Lower lobe of right lung (tissue), 2 donors: ENCODE results near the gene LRP1. TPM values are rescaled to one million over a fixed set of nuclear protein-coding genes. Genes with fewer than 3 reads are reported as not detected.

Experiments
- ATAC-seq, 2 donors: fragments of 200-7000 bp; cut with Tn5 transposase; one replicate each; pipeline ENCODE4 v1.9.1; 2020 to 2022; ENCODE audit warnings: mild to moderate bottlenecking in 2 of 2, moderate library complexity in 2 of 2
- DNase-seq: peaks from one replicate; pipeline ENCODE4 v3.0.0-alpha.2; 2020
- H3K27ac ChIP-seq: fragments of 200-600 bp; one replicate; pipeline ENCODE4 v1.8.0; 2022
- H3K27me3 ChIP-seq: fragments of 200-600 bp; one replicate; pipeline ENCODE4 v1.8.0; 2022; ENCODE audit warnings: low read depth
- H3K36me3 ChIP-seq: fragments of 200-600 bp; one replicate; pipeline ENCODE4 v1.8.0; 2022; ENCODE audit warnings: mild to moderate bottlenecking
- H3K4me1 ChIP-seq: fragments of 200-600 bp; one replicate; pipeline ENCODE4 v1.8.0; 2022
- H3K4me3 ChIP-seq: fragments of 200-600 bp; one replicate; pipeline ENCODE4 v1.8.0; 2022; ENCODE audit warnings: mild to moderate bottlenecking
- H3K9me3 ChIP-seq: fragments of 200-600 bp; one replicate; pipeline ENCODE4 v1.8.0; 2022
- CTCF ChIP-seq: fragments of 200-600 bp; IDR thresholded peaks from one replicate; pipeline ENCODE4 v1.8.0; 2022; ENCODE audit warnings: antibody characterized with exemption, mild to moderate bottlenecking
- intact Hi-C: fragments of 100-400 bp; cut with DNase I; formaldehyde crosslinking; loops from one replicate; pipeline ENCODE4 v1.11.0; 2022
- total RNA-seq: library from RNA; stranded (reverse); fragmentation: NEBNext Ultra II Directional; extraction: Animal tissue kit (Norgen Biotek cat#: 25700); gene quantifications from one replicate; pipeline ENCODE4 v1.2.1, GENCODE V29; 2021
- donor health status: DM: no; HTN: yes; CAD: no; lungs with severe emphysema.

The LRP1 gene
- total RNA-seq, 1 donor from 2014 or later: 404 TPM

GRCh38 chr12:57086493-57087009, 41.7 kb upstream of the LRP1 start:
- intact Hi-C loops: no loop called here
- DNase-seq: peak; percentile 76
- Histone ChIP-seq H3K4me1 (peaks cover 37% of the 10 kb centered on the region), H3K27me3 (no peaks in the 10 kb centered on the region), H3K9me3 (no peaks in the 10 kb centered on the region), H3K4me3 (peak overlapping the region; percentile 94), H3K27ac (peak overlapping the region; percentile 99), H3K36me3 (peaks cover 9% of the 10 kb centered on the region)
- peak; percentile 48 for TF ChIP-seq CTCF
- ATAC-seq: peak in 1 of 2 donors; percentile 25

- Histone ChIP-seq H3K4me1 (peaks cover 43% of the 10 kb centered on the region), H3K27me3 (no peaks in the 10 kb centered on the region), H3K36me3 (peaks cover 15% of the 10 kb centered on the region), H3K27ac (peak overlapping the region; percentile 99), H3K4me3 (peak overlapping the region; percentile 94), H3K9me3 (no peaks in the 10 kb centered on the region)
- no peak for TF ChIP-seq CTCF
- ATAC-seq (peak; percentile 80 to 81), DNase-seq (peak; percentile 94)
- intact Hi-C loops: no loop called here
These were observed 41.1 kb upstream of the LRP1 start for GRCh38 chr12:57087010-57087690.

GRCh38 chr12:57087691-57088353, 40.5 kb upstream of the LRP1 start:
- ATAC-seq: peak; percentile 66 to 79
- Histone ChIP-seq H3K4me3 (peak overlapping the region; percentile 94), H3K27ac (peak overlapping the region; percentile 99), H3K9me3 (no peaks in the 10 kb centered on the region), H3K4me1 (peaks cover 49% of the 10 kb centered on the region), H3K36me3 (peaks cover 21% of the 10 kb centered on the region), H3K27me3 (no peaks in the 10 kb centered on the region)
- TF ChIP-seq CTCF: no peak
- DNase-seq: peak; percentile 95
- intact Hi-C loops: no loop called here

DNA sequence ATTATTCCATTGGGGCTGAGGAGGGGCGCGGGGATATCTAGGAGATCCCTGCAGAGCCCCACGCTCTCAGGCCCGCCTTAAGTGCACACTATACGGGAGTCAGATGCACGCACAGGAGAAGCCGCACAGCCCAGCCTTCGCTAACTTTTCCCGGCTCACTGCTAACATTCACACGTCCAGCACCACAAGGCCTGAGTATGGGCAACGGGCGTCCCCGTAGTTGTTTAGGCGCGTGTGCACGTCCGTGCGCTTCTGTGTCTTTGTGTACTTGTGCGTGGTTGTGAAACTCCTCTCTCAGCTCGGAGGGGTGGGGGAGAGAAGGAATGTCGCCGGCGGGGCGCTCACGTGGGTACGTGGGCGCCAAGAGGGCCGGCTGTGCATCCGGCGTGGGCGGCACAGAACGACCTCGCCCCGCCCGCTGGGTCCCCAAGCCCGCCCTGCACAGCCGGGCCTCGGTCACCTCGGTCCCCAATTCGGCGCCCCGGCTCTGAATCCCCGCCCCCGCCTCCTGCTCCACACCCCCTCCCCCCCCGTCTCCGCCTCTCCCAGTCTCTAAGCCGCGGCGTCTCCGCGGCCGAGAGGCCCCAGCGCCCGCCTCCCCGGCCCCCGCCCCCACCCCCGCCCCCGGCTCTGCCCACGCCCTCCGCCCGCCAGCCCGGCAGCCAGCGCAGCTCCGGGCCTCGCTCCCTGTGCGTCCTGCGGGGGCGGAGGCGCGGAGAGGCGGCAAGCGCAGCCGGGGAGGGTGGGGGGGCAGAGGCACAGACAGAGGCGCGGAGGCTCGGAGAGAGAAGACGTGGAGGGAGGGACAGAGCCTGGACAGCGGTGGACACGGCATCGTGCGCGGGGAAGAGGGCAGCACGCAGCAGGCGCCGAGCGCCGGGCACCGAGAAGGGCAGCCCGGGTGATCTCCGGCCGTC, 39.7 kb upstream of the LRP1 start, which contains the start of gene NAB2:
Gene NAB2 (plus strand): TSS at position 761 of the 917 bp plus-strand sequence. CDS start 158 bp downstream, outside the sequence.
- H3K9me3 ChIP-seq: no peaks in the 10 kb centered on the region
- peaks cover 57% of the 10 kb centered on the region for H3K4me1 ChIP-seq
- peaks cover 29% of the 10 kb centered on the region for H3K36me3 ChIP-seq
- no peaks in the 10 kb centered on the region for H3K27me3 ChIP-seq
- peak within 1 kb of the TSS; percentile 94 for H3K4me3 ChIP-seq
- DNase-seq (peak; percentile 98), ATAC-seq (peak; percentile 79 to 87)
- TF ChIP-seq CTCF: no peak
- peak within 1 kb of the TSS; percentile 99 for H3K27ac ChIP-seq
- intact Hi-C loops: no loop called here
